SK-N-SH (cell line): Measurements from ENCODE around the gene LARP6. TPM values are rescaled to one million over a fixed set of nuclear protein-coding genes. Genes with fewer than 3 reads are reported as not detected.
A peak's percentile ranks its signal among the peaks of the same experiment; 100 is the strongest.

ENCODE experiments used
- CTCF ChIA-PET: fragments of 300-600, 350-600 bp; formaldehyde crosslinking; extraction: SDS; loops from one replicate; lab custom pipeline; 2021; lab: Yijun Ruan, JAX
- POLR2A ChIA-PET: fragments of 350-600 bp; sonication (Branson Sonifier 250); formaldehyde crosslinking; extraction: SDS; loops from one replicate; lab custom pipeline; 2020; ENCODE audit warnings: antibody characterized with exemption, inconsistent platforms; lab: Yijun Ruan, JAX
- DNase-seq: peaks from one replicate; pipeline ENCODE4 v3.0.0; 2012
- H2AFZ ChIP-seq: fragments of 200-600 bp; sonication (generic); 2 replicates; pipeline ENCODE4 v1.8.1; 2016; ENCODE audit warnings: antibody characterized with exemption, mild to moderate bottlenecking, low read depth
- H3F3A ChIP-seq: fragments of 200-600 bp; sonication (generic); replicated peaks from 2 replicates; pipeline ENCODE3; 2016; ENCODE audit warnings: antibody characterized with exemption, mild to moderate bottlenecking; ENCODE audit not compliant: insufficient read depth
- H3K27ac ChIP-seq, 2 experiments: fragments of 200-500 bp in 1 of 2; fragments of 200-600 bp in 1 of 2; sonication (Bioruptor generic) in 1 of 2; sonication (generic), shearing (Covaris generic) in 1 of 2; 2 replicates each; pipeline versions ENCODE4 v1.5.1 to v1.6.1; 2014 to 2016; ENCODE audit warnings: low read depth in 2 of 2, inconsistent platforms in 1 of 2, low read length in 1 of 2, mild to moderate bottlenecking in 1 of 2, mixed read lengths in 1 of 2
- H3K27me3 ChIP-seq: fragments of 200-600 bp; sonication (generic), shearing (Covaris generic); 2 replicates; pipeline ENCODE4 v1.6.1; 2016; ENCODE audit warnings: mixed run types; ENCODE audit not compliant: insufficient read depth
- H3K36me3 ChIP-seq, 2 experiments: fragments of 200-500 bp in 1 of 2; fragments of 200-600 bp in 1 of 2; sonication (Bioruptor generic) in 1 of 2; sonication (generic) in 1 of 2; replicated peaks in 1 of 2; 2 replicates each; pipeline versions ENCODE3 to v1.5.1; 2014 to 2016; ENCODE audit warnings: low read length in 1 of 2, mild to moderate bottlenecking in 1 of 2; ENCODE audit not compliant: insufficient read depth in 2 of 2, control insufficient read depth in 1 of 2
- H3K4me1 ChIP-seq, 2 experiments: fragments of 200-500 bp in 1 of 2; fragments of 200-600 bp in 1 of 2; sonication (Bioruptor generic) in 1 of 2; sonication (generic), shearing (Covaris generic) in 1 of 2; 2 replicates each; pipeline versions ENCODE4 v1.5.1 to v1.6.1; 2014 to 2016; ENCODE audit warnings: low read depth in 1 of 2, low read length in 1 of 2, mixed run types in 1 of 2; ENCODE audit not compliant: insufficient read depth in 2 of 2, control insufficient read depth in 1 of 2
- H3K4me2 ChIP-seq: fragments of 200-600 bp; sonication (generic), shearing (Covaris generic); 2 replicates; pipeline ENCODE4 v1.6.1; 2017; ENCODE audit warnings: mixed run types
- H3K4me3 ChIP-seq, 2 experiments: fragments of 200-500 bp in 1 of 2; fragments of 200-600 bp in 1 of 2; sonication (Bioruptor generic) in 1 of 2; sonication (generic), shearing (Covaris generic) in 1 of 2; 2 replicates each; pipeline versions ENCODE4 v1.5.1 to v1.8.1; 2014 to 2016; ENCODE audit warnings: low read depth in 2 of 2, inconsistent platforms in 1 of 2, low read length in 1 of 2, mild to moderate bottlenecking in 1 of 2, mixed read lengths in 1 of 2, moderate library complexity in 1 of 2
- H3K79me2 ChIP-seq: fragments of 200-600 bp; sonication (generic); 2 replicates; pipeline ENCODE4 v1.8.1; 2017; ENCODE audit warnings: mild to moderate bottlenecking; ENCODE audit not compliant: insufficient read depth
- H3K9ac ChIP-seq: fragments of 200-600 bp; sonication (generic); 2 replicates; pipeline ENCODE4 v1.6.1; 2017; ENCODE audit warnings: mixed run types
- H3K9me2 ChIP-seq: fragments of 200-600 bp; sonication (generic); 2 replicates; pipeline ENCODE4 v1.6.1; 2017; ENCODE audit warnings: mixed run types
- H3K9me3 ChIP-seq: fragments of 200-600 bp; sonication (generic); 2 replicates; pipeline ENCODE4 v1.6.1; 2017; ENCODE audit warnings: mixed run types, mild to moderate bottlenecking, moderate library complexity
- H4K20me1 ChIP-seq: fragments of 200-600 bp; sonication (generic); 2 replicates; pipeline ENCODE4 v1.6.1; 2017; ENCODE audit warnings: mild to moderate bottlenecking, mixed run types; ENCODE audit not compliant: insufficient read depth
- EP300 ChIP-seq, 2 experiments: IDR thresholded peaks; 2 replicates each; pipeline versions ENCODE4 v1.4.0 to v1.6.1; 2012; ENCODE audit warnings: borderline replicate concordance in 1 of 2, low read depth in 1 of 2, low read length in 1 of 2
- EZH2phosphoT487 ChIP-seq: fragments of 200-600 bp; sonication (generic); IDR thresholded peaks from 2 replicates; pipeline ENCODE4 v1.6.1; 2017; ENCODE audit warnings: low read depth, mixed run types, mild to moderate bottlenecking, antibody characterized with exemption, moderate library complexity, borderline replicate concordance
- FOSL2 ChIP-seq: IDR thresholded peaks from 2 replicates; pipeline ENCODE4 v1.4.0; 2012; ENCODE audit warnings: low read depth, mild to moderate bottlenecking, moderate library complexity, borderline replicate concordance
- GABPA ChIP-seq: IDR thresholded peaks from 2 replicates; pipeline ENCODE4 v1.4.0; 2012; ENCODE audit warnings: low read depth, mild to moderate bottlenecking
- GATA2 ChIP-seq: sonication (generic); formaldehyde crosslinking; IDR thresholded peaks from 2 replicates; pipeline ENCODE4 v1.5.0; 2020; ENCODE audit warnings: mild to moderate bottlenecking, missing genetic modification reagents
- JUND ChIP-seq: IDR thresholded peaks from 2 replicates; pipeline ENCODE4 v1.4.0; 2012
- MAX ChIP-seq: IDR thresholded peaks from 2 replicates; pipeline ENCODE4 v1.4.0; 2012; ENCODE audit warnings: low read depth
- MEF2A ChIP-seq: IDR thresholded peaks from 2 replicates; pipeline ENCODE4 v1.4.0; 2012; ENCODE audit warnings: low read depth, borderline replicate concordance
- MXI1 ChIP-seq: IDR thresholded peaks from 2 replicates; pipeline ENCODE4 v1.6.1; 2012; ENCODE audit warnings: mild to moderate bottlenecking, low read depth, low read length, improper control_type of control experiment
- NFIC ChIP-seq: IDR thresholded peaks from 2 replicates; pipeline ENCODE4 v1.4.0; 2012; ENCODE audit warnings: borderline replicate concordance
- POLR2AphosphoS5 ChIP-seq: IDR thresholded peaks from 2 replicates; pipeline ENCODE4 v1.6.1; 2012; ENCODE audit warnings: low read depth, low read length
- RXRA ChIP-seq: IDR thresholded peaks from 2 replicates; pipeline ENCODE4 v1.4.0; 2012; ENCODE audit warnings: low read depth, mild to moderate bottlenecking, borderline replicate concordance
- TAF1 ChIP-seq: IDR thresholded peaks from 2 replicates; pipeline ENCODE4 v1.6.1; 2012; ENCODE audit warnings: low read depth, mild to moderate bottlenecking, low read length, moderate library complexity, borderline replicate concordance
- TCF12 ChIP-seq: IDR thresholded peaks from 2 replicates; pipeline ENCODE4 v1.4.0; 2012
- TEAD4 ChIP-seq: IDR thresholded peaks from 2 replicates; pipeline ENCODE4 v1.4.0; 2012; ENCODE audit warnings: mild to moderate bottlenecking, borderline replicate concordance; ENCODE audit not compliant: insufficient read depth
- YY1 ChIP-seq: IDR thresholded peaks from 2 replicates; pipeline ENCODE4 v1.4.0; 2012; ENCODE audit warnings: low read depth, mild to moderate bottlenecking
- WGBS: methylation state at CpG from one replicate; pipeline ENCODE4 v1.1.6; 2017; ENCODE audit warnings: low lambda C conversion rate; 5-methylcytosine and 5-hydroxymethylcytosine counted together
- polyA plus RNA-seq, 3 experiments: library from polyadenylated mRNA; depleted of rRNA; stranded (reverse); fragments of >200 nt; gene quantifications; 2 replicates each; pipeline ENCODE4 v1.2.3, GENCODE V29; 2012
- TF ChIP-seq, protein P1 (sequence below): IDR thresholded peaks from 2 replicates; pipeline ENCODE4 v1.4.0; 2012; ENCODE audit warnings: low read depth, borderline replicate concordance
- TF ChIP-seq, protein P2 (sequence below): IDR thresholded peaks from 2 replicates; pipeline ENCODE4; 2012
- TF ChIP-seq, protein P3 (sequence below): fragments of 200-600 bp; sonication (generic); IDR thresholded peaks from 2 replicates; pipeline ENCODE4 v1.6.1; 2017; ENCODE audit warnings: antibody characterized with exemption, mild to moderate bottlenecking, moderate library complexity
- TF ChIP-seq, protein P4 (sequence below): IDR thresholded peaks from 2 replicates; pipeline ENCODE4 v1.6.1; 2012; ENCODE audit warnings: mild to moderate bottlenecking, low read depth, low read length, moderate library complexity

Gene LARP6
- polyA plus RNA-seq, 1 of the 3 experiments (the other 2 are of a cell fraction) = 236 TPM

GRCh38 chr15:70795311-70795665 is 58.7 kb downstream of the LARP6 start:
- peak overlapping the region; percentile 84 to 99; a peak in 3 of 4 replicates for H3K27ac ChIP-seq
- peaks cover 19% of the 10 kb centered on the region; the same call in 1 of the 2 replicates for H3K79me2 ChIP-seq
- ChIA-PET CTCF (interaction anchor here (0.8 kb wide), 1 partner anchor 17 kb away, joined by 8 read pairs; no protein-coding TSS in a partner anchor), POLR2A (interaction anchor here (0.5 to 0.7 kb wide), 2 partner anchors 46 to 60 kb away, joined by 3 to 5 read pairs; no protein-coding TSS in a partner anchor)
- H3K27me3 ChIP-seq = no peaks in the 10 kb centered on the region
- peak overlapping the region in 1 of 2 experiments; percentile 26; a peak in 2 of 4 replicates for H3K4me3 ChIP-seq
- peak; percentile 93 for TF ChIP-seq TCF12
- TF ChIP-seq EP300 (IDR thresholded peaks at IDR 0.05; ENCODE audit: borderline replicate concordance in 1 of 2, low read depth in 1 of 2, low read length in 1 of 2) = peak; percentile 35 to 96; a peak in 2 of 4 replicates
- TF ChIP-seq MAX = peak; percentile 52
- no peak for TF ChIP-seq GATA2
- TF ChIP-seq, protein P1, sequence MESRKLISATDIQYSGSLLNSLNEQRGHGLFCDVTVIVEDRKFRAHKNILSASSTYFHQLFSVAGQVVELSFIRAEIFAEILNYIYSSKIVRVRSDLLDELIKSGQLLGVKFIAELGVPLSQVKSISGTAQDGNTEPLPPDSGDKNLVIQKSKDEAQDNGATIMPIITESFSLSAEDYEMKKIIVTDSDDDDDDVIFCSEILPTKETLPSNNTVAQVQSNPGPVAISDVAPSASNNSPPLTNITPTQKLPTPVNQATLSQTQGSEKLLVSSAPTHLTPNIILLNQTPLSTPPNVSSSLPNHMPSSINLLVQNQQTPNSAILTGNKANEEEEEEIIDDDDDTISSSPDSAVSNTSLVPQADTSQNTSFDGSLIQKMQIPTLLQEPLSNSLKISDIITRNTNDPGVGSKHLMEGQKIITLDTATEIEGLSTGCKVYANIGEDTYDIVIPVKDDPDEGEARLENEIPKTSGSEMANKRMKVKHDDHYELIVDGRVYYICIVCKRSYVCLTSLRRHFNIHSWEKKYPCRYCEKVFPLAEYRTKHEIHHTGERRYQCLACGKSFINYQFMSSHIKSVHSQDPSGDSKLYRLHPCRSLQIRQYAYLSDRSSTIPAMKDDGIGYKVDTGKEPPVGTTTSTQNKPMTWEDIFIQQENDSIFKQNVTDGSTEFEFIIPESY = peak; percentile 56; the same call in 1 of the 2 replicates
- TF ChIP-seq MEF2A = peak; percentile 41; the same call in 1 of the 2 replicates
- TF ChIP-seq FOSL2 = peak; percentile 97
- TF ChIP-seq, protein P2, sequence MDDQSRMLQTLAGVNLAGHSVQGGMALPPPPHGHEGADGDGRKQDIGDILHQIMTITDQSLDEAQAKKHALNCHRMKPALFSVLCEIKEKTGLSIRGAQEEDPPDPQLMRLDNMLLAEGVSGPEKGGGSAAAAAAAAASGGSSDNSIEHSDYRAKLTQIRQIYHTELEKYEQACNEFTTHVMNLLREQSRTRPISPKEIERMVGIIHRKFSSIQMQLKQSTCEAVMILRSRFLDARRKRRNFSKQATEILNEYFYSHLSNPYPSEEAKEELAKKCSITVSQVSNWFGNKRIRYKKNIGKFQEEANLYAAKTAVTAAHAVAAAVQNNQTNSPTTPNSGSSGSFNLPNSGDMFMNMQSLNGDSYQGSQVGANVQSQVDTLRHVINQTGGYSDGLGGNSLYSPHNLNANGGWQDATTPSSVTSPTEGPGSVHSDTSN = peak; percentile 83
- peak; percentile 91 for TF ChIP-seq RXRA
- TF ChIP-seq GABPA = no peak; the same call in 1 of the 2 replicates
- TF ChIP-seq YY1 = peak; percentile 63; the same call in 1 of the 2 replicates
- no peak for TF ChIP-seq EZH2phosphoT487
- TF ChIP-seq TEAD4 = peak; percentile 91
- TF ChIP-seq TAF1 = peak; percentile 55; the same call in 1 of the 2 replicates
- TF ChIP-seq NFIC = peak; percentile 72
- TF ChIP-seq, protein P3, sequence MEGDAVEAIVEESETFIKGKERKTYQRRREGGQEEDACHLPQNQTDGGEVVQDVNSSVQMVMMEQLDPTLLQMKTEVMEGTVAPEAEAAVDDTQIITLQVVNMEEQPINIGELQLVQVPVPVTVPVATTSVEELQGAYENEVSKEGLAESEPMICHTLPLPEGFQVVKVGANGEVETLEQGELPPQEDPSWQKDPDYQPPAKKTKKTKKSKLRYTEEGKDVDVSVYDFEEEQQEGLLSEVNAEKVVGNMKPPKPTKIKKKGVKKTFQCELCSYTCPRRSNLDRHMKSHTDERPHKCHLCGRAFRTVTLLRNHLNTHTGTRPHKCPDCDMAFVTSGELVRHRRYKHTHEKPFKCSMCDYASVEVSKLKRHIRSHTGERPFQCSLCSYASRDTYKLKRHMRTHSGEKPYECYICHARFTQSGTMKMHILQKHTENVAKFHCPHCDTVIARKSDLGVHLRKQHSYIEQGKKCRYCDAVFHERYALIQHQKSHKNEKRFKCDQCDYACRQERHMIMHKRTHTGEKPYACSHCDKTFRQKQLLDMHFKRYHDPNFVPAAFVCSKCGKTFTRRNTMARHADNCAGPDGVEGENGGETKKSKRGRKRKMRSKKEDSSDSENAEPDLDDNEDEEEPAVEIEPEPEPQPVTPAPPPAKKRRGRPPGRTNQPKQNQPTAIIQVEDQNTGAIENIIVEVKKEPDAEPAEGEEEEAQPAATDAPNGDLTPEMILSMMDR = no peak
- peak; percentile 81; the same call in 1 of the 2 replicates for TF ChIP-seq POLR2AphosphoS5
- TF ChIP-seq JUND = peak; percentile 93
- TF ChIP-seq, protein P4, sequence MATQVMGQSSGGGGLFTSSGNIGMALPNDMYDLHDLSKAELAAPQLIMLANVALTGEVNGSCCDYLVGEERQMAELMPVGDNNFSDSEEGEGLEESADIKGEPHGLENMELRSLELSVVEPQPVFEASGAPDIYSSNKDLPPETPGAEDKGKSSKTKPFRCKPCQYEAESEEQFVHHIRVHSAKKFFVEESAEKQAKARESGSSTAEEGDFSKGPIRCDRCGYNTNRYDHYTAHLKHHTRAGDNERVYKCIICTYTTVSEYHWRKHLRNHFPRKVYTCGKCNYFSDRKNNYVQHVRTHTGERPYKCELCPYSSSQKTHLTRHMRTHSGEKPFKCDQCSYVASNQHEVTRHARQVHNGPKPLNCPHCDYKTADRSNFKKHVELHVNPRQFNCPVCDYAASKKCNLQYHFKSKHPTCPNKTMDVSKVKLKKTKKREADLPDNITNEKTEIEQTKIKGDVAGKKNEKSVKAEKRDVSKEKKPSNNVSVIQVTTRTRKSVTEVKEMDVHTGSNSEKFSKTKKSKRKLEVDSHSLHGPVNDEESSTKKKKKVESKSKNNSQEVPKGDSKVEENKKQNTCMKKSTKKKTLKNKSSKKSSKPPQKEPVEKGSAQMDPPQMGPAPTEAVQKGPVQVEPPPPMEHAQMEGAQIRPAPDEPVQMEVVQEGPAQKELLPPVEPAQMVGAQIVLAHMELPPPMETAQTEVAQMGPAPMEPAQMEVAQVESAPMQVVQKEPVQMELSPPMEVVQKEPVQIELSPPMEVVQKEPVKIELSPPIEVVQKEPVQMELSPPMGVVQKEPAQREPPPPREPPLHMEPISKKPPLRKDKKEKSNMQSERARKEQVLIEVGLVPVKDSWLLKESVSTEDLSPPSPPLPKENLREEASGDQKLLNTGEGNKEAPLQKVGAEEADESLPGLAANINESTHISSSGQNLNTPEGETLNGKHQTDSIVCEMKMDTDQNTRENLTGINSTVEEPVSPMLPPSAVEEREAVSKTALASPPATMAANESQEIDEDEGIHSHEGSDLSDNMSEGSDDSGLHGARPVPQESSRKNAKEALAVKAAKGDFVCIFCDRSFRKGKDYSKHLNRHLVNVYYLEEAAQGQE = peak; percentile 26; the same call in 1 of the 2 replicates
- no peak for TF ChIP-seq MXI1
- no peaks in the 10 kb centered on the region for H3K36me3 ChIP-seq
- H3K9me3 ChIP-seq = no peaks in the 10 kb centered on the region
- H3F3A ChIP-seq = peaks cover 57% of the 10 kb centered on the region
- no peak overlapping the region for H2AFZ ChIP-seq
- peaks cover 0 to 63% of the 10 kb centered on the region in 2 experiments; a peak in 3 of 4 replicates for H3K4me1 ChIP-seq
- peak overlapping the region; percentile 75 for H3K4me2 ChIP-seq
- peak overlapping the region; percentile 81 for H3K9ac ChIP-seq
- no peak for DNase-seq
- no peaks in the 10 kb centered on the region for H3K9me2 ChIP-seq
- no peaks in the 10 kb centered on the region for H4K20me1 ChIP-seq
- 5% methylated on average over 2 of the region's 2 CpGs for WGBS
